Right atrium auricular region (tissue), 2 donors: ENCODE measurements around the gene LMBRD2. TPM values are rescaled to one million over a fixed set of nuclear protein-coding genes. Genes with fewer than 3 reads are reported as not detected.
"Not testable (repeated sequence)": the region's sequence is repeated elsewhere in the genome, so short reads cannot be mapped to it uniquely, and the experiment has no call there.

Source experiments
- DNase-seq: peaks from one replicate; pipeline ENCODE4 v3.0.0-alpha.2; 2019; ENCODE audit warnings: low spot score
- H3K27ac ChIP-seq, 2 donors: fragments of 200-600 bp; sonication (generic); 1 replicate in 1 of 2; 2 replicates in 1 of 2; pipeline ENCODE4 v1.5.1; 2016 to 2019
- H3K27me3 ChIP-seq, 2 donors: fragments of 200-600 bp; sonication (generic); one replicate each; pipeline versions ENCODE4 v1.5.1 to v1.6.0; 2017 to 2019
- H3K36me3 ChIP-seq: fragments of 200-600 bp; sonication (generic); one replicate; pipeline ENCODE4 v1.5.1; 2016
- H3K4me1 ChIP-seq, 2 donors: fragments of 200-600 bp; sonication (generic); one replicate each; pipeline versions ENCODE4 v1.5.1 to v1.6.0; 2017 to 2019
- H3K4me3 ChIP-seq, 2 donors: fragments of 200-600 bp; sonication (generic); 1 replicate in 1 of 2; 2 replicates in 1 of 2; pipeline ENCODE4 v1.5.1; 2017 to 2019; ENCODE audit warnings: mild to moderate bottlenecking in 1 of 2, moderate library complexity in 1 of 2
- H3K9me3 ChIP-seq, 2 donors: fragments of 200-600 bp; sonication (generic); one replicate each; pipeline ENCODE4 v1.5.1; 2019
- total RNA-seq, 2 donors: library from RNA; depleted of rRNA; stranded (reverse); fragments of >200 nt; gene quantifications; one replicate each; pipeline ENCODE4 v1.1.0, GENCODE V29; 2016
- TF ChIP-seq, protein P1 (sequence below), 2 donors: fragments of 200-600 bp; sonication (generic); IDR thresholded peaks; one replicate each; pipeline ENCODE4 v1.5.1; 2019; ENCODE audit warnings: antibody characterized with exemption in 2 of 2

Gene LMBRD2
- 10 to 100 TPM; 10.5 to 19.9 TPM for total RNA-seq

GRCh38 chr5:36151434-36152323 lies at the start of gene LMBRD2, which contains the start of gene SKP2:
Gene LMBRD2 (minus strand): TSS chr5:36151887. CDS start chr5:36143349, 8,538 bp downstream.
Gene SKP2 (plus strand): TSS chr5:36152111. CDS start chr5:36152263, 152 bp downstream.
- DNase-seq = peak; percentile 95
- no peaks in the 10 kb centered on the region for H3K36me3 ChIP-seq
- H3K27me3 ChIP-seq = no peaks in the 10 kb centered on the region
- no peaks in the 10 kb centered on the region for H3K9me3 ChIP-seq
- H3K4me3 ChIP-seq = peak within 1 kb of the TSS; percentile 98 to 99
- peaks cover 0 to 33% of the 10 kb centered on the region in 2 donors for H3K4me1 ChIP-seq
- peak within 1 kb of the TSS; percentile 89 to 90 for H3K27ac ChIP-seq
- TF ChIP-seq, protein P1, sequence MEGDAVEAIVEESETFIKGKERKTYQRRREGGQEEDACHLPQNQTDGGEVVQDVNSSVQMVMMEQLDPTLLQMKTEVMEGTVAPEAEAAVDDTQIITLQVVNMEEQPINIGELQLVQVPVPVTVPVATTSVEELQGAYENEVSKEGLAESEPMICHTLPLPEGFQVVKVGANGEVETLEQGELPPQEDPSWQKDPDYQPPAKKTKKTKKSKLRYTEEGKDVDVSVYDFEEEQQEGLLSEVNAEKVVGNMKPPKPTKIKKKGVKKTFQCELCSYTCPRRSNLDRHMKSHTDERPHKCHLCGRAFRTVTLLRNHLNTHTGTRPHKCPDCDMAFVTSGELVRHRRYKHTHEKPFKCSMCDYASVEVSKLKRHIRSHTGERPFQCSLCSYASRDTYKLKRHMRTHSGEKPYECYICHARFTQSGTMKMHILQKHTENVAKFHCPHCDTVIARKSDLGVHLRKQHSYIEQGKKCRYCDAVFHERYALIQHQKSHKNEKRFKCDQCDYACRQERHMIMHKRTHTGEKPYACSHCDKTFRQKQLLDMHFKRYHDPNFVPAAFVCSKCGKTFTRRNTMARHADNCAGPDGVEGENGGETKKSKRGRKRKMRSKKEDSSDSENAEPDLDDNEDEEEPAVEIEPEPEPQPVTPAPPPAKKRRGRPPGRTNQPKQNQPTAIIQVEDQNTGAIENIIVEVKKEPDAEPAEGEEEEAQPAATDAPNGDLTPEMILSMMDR (IDR thresholded peaks at IDR 0.05) = no peak

- H3K27ac ChIP-seq = no peak overlapping the region
- no peaks in the 10 kb centered on the region for H3K27me3 ChIP-seq
- no peak for DNase-seq
- H3K4me3 ChIP-seq = no peak overlapping the region
- TF ChIP-seq, protein P1 (IDR thresholded peaks at IDR 0.05) = no peak
- peaks cover 37% of the 10 kb centered on the region for H3K36me3 ChIP-seq
- H3K9me3 ChIP-seq = no peaks in the 10 kb centered on the region
- H3K4me1 ChIP-seq = peaks cover 0 to 21% of the 10 kb centered on the region in 2 donors
These were observed 48.8 kb upstream of the LMBRD2 start for GRCh38 chr5:36200513-36200912.

DNA sequence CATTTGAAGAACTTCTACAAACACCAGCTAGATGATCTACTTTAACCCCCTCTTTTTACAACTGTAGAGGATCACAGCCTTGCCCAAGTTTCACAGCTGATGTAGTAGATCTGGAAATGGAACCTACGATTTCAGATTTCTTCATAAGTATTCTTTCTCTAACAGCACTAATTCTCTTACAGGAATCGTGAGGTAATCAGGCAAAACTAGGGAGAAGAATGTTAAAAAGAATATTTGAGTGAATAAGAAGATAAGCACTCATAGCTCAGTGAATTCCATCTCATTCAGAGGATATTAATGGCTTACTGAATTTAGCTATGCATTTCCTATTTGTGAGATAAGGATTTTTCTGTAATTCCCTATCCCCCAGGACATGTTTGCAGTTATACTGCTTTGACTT lies 47.9 kb upstream of the LMBRD2 start:
- TF ChIP-seq, protein P1 (IDR thresholded peaks at IDR 0.05) = no peak
- Histone ChIP-seq H3K27me3 (no peaks in the 10 kb centered on the region), H3K36me3 (peaks cover 45% of the 10 kb centered on the region), H3K4me1 (peaks cover 0 to 21% of the 10 kb centered on the region in 2 donors), H3K4me3 (no peak overlapping the region), H3K9me3 (no peaks in the 10 kb centered on the region), H3K27ac (no peak overlapping the region)
- DNase-seq = no peak

DNA sequence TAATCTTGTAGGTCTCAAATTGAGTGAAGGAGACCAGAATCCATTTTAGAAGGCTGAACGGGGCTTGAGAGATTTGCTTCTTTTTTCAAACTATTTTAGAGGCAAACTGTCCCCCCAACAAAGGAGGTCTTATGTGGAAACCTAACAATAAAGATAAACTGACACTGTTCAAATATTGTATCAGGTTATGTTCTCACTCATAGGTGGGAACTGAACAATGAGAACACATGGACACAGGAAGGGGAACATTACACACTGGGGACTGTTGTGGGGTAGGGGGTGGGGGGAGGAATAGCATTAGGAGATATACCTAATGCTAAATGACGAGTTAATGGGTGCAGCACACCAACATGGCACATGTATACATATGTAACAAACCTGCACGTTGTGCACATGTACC lies 47.1 kb upstream of the LMBRD2 start:
- not testable (repeated sequence) for DNase-seq, H3K27me3 ChIP-seq, H3K27ac ChIP-seq, H3K9me3 ChIP-seq, H3K4me3 ChIP-seq
- Histone ChIP-seq H3K36me3 (peaks cover 50% of the 10 kb centered on the region), H3K4me1 (peaks cover 0 to 16% of the 10 kb centered on the region in 2 donors)

- DNase-seq = no peak
- Histone ChIP-seq H3K9me3 (no peaks in the 10 kb centered on the region), H3K27ac (no peak overlapping the region), H3K36me3 (peaks cover 52% of the 10 kb centered on the region), H3K4me3 (no peak overlapping the region), H3K4me1 (peaks cover 0 to 11% of the 10 kb centered on the region in 2 donors), H3K27me3 (no peaks in the 10 kb centered on the region)
- TF ChIP-seq, protein P1 (IDR thresholded peaks at IDR 0.05) = no peak
These were observed 46.6 kb upstream of the LMBRD2 start for GRCh38 chr5:36198281-36198680.

DNA sequence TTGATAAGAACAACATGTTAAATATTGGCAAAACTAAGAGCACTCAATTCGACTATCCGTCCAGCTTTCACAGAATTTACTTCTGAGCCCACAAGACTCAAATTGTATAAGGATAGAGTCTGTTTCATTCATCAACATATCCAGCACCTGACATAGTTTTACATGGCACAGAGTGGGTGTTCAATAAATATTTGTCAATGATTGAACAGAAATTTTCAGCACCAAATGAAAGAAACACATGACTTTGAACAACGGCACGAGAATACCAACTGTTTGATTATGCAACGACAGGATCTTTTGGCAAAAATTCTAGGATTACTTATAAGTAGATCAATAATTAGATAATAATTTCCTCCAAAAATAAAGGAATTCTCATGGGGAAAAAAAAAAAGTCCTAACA lies 42.1 kb upstream of the LMBRD2 start:
- Histone ChIP-seq H3K4me3 (no peak overlapping the region), H3K27ac (no peak overlapping the region), H3K27me3 (no peaks in the 10 kb centered on the region), H3K9me3 (peaks cover 0 to 11% of the 10 kb centered on the region in 2 donors), H3K36me3 (peaks cover 45% of the 10 kb centered on the region), H3K4me1 (no peaks in the 10 kb centered on the region)
- TF ChIP-seq, protein P1 (IDR thresholded peaks at IDR 0.05) = no peak
- no peak for DNase-seq

GRCh38 chr5:36184408-36184807 lies 32.7 kb upstream of the LMBRD2 start:
- not testable (repeated sequence) for H3K36me3 ChIP-seq, H3K27me3 ChIP-seq, DNase-seq, H3K27ac ChIP-seq, H3K4me1 ChIP-seq, H3K9me3 ChIP-seq, H3K4me3 ChIP-seq
